ENCODE data around the gene PHACTR1.
A peak's percentile ranks its signal among the peaks of the same experiment; 100 is the strongest.

The PHACTR1 gene

DNA sequence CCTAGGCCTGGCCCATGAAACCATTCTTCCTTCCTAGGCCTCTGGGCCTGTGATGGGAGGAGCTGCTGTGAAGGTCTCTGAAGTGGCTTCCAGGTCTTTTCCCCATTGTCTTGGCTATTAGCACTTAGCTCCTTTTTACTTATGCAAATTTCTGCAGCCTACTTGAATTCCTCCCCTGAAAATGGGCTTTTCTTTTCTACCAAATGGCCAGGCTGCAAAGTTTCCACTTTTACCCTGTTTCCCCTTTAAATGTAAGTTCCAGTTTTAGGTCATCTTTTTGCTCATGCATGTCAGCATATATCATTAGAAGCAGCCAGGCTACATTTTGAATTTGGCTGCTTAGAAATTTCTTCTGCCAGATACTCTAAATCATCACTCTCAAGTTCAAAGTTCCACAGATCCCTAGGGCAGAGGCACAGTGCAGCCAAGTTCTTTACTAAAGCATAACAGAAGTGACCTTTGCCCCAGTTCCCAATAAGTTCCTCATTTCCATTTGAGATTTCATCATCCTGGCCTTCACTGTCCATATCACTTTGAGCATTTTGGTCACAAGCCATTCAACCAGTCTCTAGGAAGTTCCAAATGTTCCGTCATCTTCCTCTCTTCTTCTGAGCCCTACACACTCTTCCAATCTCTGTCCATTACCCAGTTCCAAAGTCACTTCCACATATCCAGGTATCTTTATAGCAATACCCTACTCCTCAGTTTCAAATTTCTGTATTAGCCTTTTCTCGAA, 539.9 kb downstream of the PHACTR1 start:
- DNase-seq (ENCODE audit: low read depth in 1 of 2, low spot score in 1 of 2), result no peak

- no peak for DNase-seq (ENCODE audit: low read depth in 1 of 2, low spot score in 1 of 2)
Measured at GRCh38 chr6:13259393-13259792, 542.8 kb downstream of the PHACTR1 start.

DNA sequence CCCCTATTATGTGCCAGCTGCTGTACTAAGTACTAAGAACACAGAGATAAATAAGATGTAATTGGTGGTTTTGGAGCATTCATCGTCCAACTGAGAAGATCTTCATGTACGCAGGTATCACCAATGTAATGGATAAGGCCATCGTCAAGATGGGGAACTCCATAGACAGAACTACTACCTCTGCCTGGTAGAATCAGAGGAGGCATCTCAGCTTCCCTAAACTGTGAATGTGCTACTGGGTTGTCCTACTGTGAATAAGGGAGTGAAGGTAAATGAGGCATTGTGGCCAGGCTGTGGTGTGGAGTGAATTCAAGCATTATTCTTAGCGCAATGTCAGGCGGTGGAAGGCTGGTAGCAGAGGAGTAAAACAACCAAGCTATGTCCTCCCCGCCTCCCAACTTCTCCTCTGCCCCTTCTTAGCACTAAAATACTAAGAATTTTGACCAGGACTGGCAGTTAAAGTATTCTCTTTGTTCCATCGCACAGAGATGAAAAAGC, 543.6 kb downstream of the PHACTR1 start:
- DNase-seq (ENCODE audit: low read depth in 1 of 2, low spot score in 1 of 2), result no peak

- DNase-seq (ENCODE audit: low read depth in 1 of 2, low spot score in 1 of 2), result no peak
Measured at GRCh38 chr6:13260831-13261230, 544.3 kb downstream of the PHACTR1 start.

DNA sequence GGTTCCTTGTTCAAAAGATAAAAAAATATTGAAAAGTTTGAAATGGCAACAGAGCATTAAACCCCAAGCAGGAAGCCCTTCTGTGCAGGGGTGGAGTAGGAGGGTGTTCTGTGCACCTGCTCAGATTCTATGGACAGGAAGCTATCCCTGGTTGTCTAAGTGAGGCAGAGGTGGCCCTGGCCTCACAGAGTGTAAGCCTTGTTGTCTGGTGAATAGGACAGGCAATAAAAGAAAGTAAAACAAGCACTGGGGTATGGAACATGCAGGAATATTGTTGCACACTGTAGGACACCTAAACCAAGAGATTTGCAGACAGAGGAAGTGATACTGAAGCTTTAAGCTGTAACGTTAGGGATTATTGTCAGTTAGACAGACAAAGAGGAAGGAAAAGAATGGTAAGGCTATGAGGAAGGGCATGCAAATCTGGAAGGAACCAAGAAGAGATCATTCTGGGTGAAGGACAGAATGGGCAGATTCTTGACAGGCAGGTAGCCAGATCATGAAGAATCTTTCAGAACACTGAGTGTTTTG, 545.0 kb downstream of the PHACTR1 start:
- no peak for DNase-seq (ENCODE audit: low read depth in 1 of 2, low spot score in 1 of 2)

DNA sequence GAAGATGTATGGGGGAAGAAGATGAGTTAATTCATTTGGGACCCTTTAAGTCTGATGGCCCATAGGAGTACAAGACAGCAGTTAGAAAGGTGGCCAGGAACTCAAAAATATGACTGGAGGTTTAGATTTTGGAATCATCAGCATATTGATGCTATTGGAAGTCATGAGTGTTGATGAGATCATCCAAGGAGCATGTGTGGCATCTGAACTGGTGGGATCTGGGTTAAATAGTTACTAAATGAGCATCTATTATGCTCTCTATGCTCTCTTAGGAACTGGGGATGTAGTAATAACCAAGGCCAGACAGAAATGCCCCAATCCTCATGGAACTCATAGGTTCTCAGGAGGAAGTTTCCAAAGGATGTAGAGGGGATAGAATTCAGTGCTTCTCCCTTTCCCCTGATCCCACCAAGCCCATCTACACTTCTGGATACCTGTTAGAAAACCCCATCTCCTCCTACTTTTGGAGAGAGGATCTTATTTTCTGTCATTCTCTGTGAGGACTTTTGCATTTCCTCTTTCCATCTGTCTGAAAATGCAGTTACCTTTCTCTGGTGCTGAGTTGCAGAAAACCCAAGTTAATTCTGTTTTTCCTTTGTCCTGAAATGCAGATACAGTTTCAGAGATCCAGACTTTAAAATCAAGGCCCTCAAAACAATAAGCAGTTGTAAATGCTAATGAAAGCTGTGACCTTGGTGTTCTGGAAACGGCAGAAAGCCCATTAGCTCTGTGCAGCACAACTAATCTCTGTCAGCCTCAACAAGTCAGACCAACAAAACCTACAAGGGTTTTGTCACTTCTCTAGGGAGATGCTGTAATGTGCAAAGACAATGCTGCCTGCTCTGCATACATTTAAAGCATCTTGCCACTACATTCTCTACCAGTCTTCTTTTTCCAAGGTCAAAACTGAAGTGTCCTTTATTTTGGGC, 546.0 kb downstream of the PHACTR1 start:
- no peak for DNase-seq (ENCODE audit: low read depth in 1 of 2, low spot score in 1 of 2)

DNA sequence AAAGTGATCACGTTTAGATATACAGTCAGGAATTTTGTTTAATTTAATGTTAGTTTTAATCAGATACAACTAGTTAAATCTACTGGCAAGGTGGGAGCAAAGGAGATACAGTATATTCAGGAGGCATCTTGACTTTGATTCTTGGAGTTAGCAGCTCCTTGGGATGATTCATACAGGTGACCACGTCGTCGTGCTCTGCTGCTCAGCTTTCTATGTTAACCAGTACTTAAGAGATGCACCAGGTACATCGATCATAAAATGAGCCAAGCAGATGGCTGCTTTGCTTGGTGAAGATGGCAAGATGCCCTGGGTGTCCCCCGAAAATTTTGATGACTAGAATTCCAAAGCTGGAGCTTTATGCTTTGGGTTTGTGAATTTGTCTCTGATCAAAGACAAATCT, 547.1 kb downstream of the PHACTR1 start:
- no peak for DNase-seq (ENCODE audit: low read depth in 1 of 2, low spot score in 1 of 2)

- DNase-seq (ENCODE audit: low read depth in 1 of 2, low spot score in 1 of 2), result no peak
Measured at GRCh38 chr6:13267142-13267651, 550.6 kb downstream of the PHACTR1 start.

DNA sequence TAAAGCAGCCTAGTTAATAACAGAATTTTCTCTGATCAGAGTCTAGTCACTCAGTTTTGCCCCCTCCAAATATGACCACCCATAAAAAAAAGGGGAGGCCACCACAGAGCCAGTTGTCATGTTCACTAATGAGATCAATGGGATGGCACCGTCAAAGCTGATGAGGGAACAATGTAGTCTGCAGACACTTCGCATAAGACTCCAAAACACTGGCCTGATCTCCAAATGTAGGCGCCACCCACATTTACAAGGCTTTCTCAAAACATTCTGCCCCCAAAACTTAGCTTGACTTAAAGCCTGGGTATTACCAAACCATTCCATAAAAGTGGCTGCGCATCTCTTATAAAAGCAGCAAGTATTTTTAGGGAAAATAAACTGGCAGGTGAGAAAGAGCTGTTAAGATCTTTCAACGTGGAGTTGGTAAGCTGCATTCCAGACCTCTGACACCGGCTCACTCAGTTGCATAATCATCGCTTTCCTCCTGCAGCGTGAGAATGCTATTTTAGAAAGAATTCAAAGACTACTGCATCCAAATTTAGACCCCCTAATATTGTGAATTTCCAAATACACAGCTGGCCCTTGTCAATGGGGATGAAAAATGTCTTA, 552.4 kb downstream of the PHACTR1 start:
- no peak for DNase-seq (ENCODE audit: low read depth in 1 of 2, low spot score in 1 of 2)

- DNase-seq (ENCODE audit: low read depth in 1 of 2, low spot score in 1 of 2), result no peak
Measured at GRCh38 chr6:13272131-13273046, 555.8 kb downstream of the PHACTR1 start.

DNA sequence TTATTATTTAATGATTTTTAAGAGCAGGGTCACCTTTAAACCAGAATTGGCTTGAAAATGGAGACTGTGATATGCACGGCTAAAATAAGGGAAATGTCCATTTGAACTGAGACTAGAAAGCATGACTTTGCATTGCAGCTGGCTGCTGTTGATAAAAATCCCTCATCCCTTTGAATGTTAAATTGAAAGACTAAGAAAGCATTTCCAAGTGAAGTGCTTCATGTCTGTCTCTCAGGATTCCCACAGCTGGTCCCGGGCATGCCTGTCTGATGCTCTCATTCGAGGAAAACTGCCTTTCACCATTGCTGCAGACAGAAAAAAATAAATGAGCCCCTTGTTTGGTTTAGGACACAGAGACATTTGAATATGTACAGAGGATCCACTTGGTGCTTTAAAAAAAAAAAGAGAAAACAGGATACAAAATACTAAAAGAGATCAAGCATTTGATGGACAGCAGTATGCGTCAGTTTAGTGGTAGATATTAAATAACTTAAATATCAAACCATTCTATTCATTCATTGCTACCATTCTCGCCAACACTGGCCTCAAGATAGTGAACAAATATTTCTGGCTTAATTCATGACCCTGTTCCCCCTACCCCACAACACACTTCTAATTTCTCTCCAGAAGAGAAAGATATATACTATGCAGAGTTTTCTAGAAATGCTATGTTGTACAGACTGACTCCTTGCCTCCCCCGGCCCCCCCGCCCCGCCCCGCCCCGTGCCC, 556.8 kb downstream of the PHACTR1 start:
- DNase-seq (ENCODE audit: low read depth in 1 of 2, low spot score in 1 of 2), result no peak

DNA sequence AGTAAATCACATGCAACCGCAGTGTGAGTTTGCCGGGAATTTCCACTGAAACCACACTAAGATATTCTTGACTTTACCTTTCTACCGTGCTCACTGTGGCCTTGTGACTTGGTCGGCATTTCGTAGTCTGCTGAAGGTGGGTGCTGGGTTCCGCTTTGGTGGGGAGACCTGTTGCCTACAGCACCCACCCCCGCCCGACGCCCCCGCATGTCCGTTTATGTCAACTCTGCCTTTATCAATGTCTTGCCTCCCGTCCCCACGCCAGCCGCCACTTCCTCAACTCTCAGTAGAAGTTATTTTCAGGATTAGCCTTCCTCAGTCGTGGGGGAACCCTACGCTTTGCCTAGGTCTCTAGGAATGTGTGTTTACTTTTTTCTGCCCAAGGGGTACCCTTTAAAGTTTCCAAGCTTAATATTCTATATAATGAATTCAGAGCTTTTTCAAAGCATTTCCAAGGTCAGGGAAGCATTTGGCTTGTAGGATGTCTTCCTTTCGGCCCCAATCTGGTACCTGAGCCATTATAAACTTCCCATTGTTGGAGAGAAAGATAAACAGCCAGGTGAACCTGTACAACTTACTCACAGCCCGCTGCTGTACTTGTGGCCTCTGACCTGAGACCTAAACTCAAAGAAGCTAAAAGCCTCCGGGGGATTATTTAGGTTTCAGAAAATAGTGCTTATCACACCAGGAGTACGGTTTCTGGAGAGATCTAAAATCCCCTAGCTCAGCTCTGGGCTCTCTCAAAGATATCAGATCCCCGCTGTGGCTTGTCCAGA, 557.6 kb downstream of the PHACTR1 start:
- peak in 1 of 2 donors; percentile 35 for DNase-seq (ENCODE audit: low read depth in 1 of 2, low spot score in 1 of 2)

- DNase-seq (ENCODE audit: low read depth in 1 of 2, low spot score in 1 of 2), result no peak
Measured at GRCh38 chr6:13274707-13275434, 558.3 kb downstream of the PHACTR1 start.

DNA sequence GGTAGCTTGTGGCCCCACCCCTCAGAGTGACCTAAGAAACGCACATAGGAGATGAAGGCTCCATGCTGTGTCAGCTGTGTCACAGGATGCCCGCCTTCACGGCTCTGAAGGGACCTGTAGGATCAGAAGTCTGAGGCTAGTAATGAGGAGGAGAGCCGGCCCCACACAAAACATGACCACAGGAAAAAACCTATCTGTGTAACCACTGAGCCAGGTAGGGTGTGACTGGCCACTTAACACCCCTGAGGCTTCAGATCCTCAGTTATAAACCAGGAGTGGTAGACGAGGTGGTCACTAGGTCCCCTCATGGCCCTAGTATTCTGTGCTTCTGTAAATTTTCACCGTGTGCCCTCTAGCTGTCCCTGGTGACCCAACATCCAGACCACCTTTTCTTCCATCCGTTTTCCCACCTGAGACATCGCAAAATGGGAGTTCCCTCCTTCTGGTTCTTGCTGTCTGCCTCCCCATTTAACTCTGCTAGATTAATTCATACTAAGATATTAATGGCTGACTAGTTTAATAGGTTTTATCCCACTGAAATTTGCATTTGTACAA, 558.9 kb downstream of the PHACTR1 start:
- no peak for DNase-seq (ENCODE audit: low read depth in 1 of 2, low spot score in 1 of 2)

DNA sequence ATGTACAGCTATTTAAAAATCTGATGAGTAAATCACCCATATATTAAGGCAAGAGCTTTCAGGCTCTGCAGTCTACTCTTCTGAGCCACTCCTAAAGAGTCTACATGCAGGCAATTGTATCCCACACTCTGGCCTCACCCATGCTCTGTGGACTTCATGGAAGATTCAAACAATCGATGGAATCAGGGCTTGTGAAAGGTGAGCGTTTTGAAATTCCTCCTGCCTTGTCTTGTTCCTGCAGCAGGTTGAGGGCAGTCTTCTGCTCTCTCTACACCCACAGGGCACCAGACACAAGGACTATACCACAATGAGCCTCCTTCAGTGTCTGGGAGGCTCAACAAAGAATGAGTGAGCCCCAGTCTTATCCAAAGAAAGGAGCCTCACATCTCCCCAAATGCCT, 560.7 kb downstream of the PHACTR1 start:
- DNase-seq (ENCODE audit: low read depth in 1 of 2, low spot score in 1 of 2), result no peak

DNA sequence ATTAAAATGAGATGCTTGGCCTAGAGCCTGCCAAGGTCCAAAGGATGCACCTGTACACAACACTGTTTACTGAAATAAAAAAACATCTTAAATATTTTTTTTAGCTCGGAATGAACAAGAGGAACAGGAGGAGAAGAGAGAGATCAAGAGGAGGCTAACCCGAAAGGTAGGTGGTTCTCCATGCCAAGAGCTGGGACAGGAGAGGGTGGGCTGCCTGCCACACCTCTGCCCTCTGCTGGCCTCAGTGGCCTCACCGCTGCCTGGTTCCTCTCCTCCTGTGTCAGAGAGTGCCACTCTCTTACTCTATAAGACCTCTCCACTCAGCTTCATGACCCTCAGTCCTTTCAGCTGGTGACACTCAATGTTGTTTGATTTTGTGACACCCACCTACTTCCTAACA, 561.6 kb downstream of the PHACTR1 start:
- DNase-seq (ENCODE audit: low read depth in 1 of 2, low spot score in 1 of 2), result no peak

DNA sequence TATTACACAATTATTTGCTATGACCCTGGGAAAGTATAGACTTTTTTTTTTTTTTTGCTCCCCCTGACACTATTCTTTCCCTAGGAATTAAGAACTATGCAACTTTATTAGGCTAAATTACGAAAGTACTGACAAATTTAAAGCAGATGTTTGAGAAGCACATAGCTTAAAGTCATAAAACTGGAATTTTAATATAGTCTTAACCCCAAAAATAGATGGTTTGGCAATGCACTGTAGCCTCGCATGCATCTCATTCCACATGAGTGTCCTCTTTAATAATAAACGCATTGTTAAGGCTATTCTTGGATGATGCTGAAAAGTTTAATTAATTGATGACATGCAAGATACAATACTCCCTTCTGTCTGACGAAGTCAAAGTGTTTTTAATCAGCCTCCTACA, 562.4 kb downstream of the PHACTR1 start:
- DNase-seq (ENCODE audit: low read depth in 1 of 2, low spot score in 1 of 2), result no peak

DNA sequence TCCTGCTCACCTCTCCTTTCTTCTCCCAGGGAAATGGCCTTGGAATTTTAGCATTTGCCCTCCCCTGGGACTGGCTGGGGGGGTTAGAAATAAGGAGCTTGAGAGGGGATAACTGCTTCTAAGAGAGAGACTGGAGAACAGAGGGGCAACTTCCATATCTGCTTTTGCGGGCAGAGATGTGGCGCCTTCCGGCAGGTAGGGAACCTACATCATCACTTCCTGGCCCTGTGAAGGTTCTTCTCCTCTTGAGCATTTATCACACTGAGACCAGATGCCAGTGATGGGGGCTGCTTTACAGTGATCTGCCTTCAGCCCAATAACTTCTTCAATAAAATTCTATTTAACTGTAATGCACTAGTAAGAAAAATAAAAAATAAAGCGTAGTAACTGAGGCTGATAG, 563.7 kb downstream of the PHACTR1 start:
- no peak for DNase-seq (ENCODE audit: low read depth in 1 of 2, low spot score in 1 of 2)

Measured in activated T-helper 1 cell treated with anti-CD3 and anti-CD28 coated beads, Interleukin-2, amount 50 U/mL, for 16 hours (primary cell).